ENCODE data around the gene CAPZB. TPM values are rescaled to one million over a fixed set of nuclear protein-coding genes. Genes with fewer than 3 reads are reported as not detected.

CAPZB gene
- total RNA-seq, 1 donor from 2014 or later, result 334 TPM

GRCh38 chr1:19488136-19488535 is 2.8 kb upstream of the CAPZB start:
- Mint-ChIP-seq H3K27me3 (no peaks in the 10 kb centered on the region), H3K36me3 (ENCODE audit: low read depth) (peaks cover 14% of the 10 kb centered on the region), H3K9me3 (no peaks in the 10 kb centered on the region), H3K4me3 (no peak overlapping the region), H3K4me1 (peaks cover 30% of the 10 kb centered on the region), H3K27ac (peak overlapping the region; percentile 82)
- intact Hi-C loops (cut with micrococcal nuclease), result loop anchor here (5.0 kb wide), 2 partner anchors 176 to 276 kb away; partner anchors contain the start of genes AKR7A2, SLC66A1 and UBR4
- ChIA-PET POLR2A (interaction anchor here (0.6 to 5.1 kb wide), 9 partner anchors 9 to 109 kb away, joined by 3 to 45 read pairs (median 5); a partner anchor contains a TSS), CTCF (interaction anchor here (0.7 to 2.7 kb wide), 11 partner anchors 11 to 96 kb away, joined by 3 to 22 read pairs (median 4); no protein-coding TSS in a partner anchor)
- no peak for DNase-seq
- no peak for ATAC-seq (ENCODE audit: low read depth)
- no peak for TF ChIP-seq CTCF (IDR thresholded peaks at IDR 0.05)

- no peak for TF ChIP-seq CTCF (IDR thresholded peaks at IDR 0.05)
- no peaks in the 10 kb centered on the region for H3K9me3 Mint-ChIP-seq
- peak overlapping the region; percentile 87 for H3K27ac Mint-ChIP-seq
- H3K4me1 Mint-ChIP-seq, result peaks cover 61% of the 10 kb centered on the region
- DNase-seq (no peak), ATAC-seq (ENCODE audit: low read depth) (peak; percentile 5)
- CTCF ChIA-PET, result interaction anchor here (1.2 to 1.4 kb wide), 2 partner anchors 17 to 92 kb away, joined by 4 read pairs; no protein-coding TSS in a partner anchor
- no peaks in the 10 kb centered on the region for H3K27me3 Mint-ChIP-seq
- H3K36me3 Mint-ChIP-seq (ENCODE audit: low read depth), result peaks cover 25% of the 10 kb centered on the region
- H3K4me3 Mint-ChIP-seq, result peak overlapping the region; percentile 90
- POLR2A ChIA-PET, result interaction anchor here (0.5 to 5.1 kb wide), 17 partner anchors 8 to 234 kb away, joined by 3 to 45 read pairs (median 5); partner anchors contain the start of genes EMC1 and MRTO4
- intact Hi-C loops (cut with micrococcal nuclease), result loop anchor here (1.0 to 5.0 kb wide), 5 partner anchors 16 to 273 kb away; partner anchors contain the start of genes AKR7A2, SLC66A1 and UBR4
Observed at GRCh38 chr1:19484798-19485361, 459 bp downstream of the CAPZB start.

- intact Hi-C loops (cut with micrococcal nuclease), result loop anchor here (2.0 kb wide), 2 partner anchors 16 to 232 kb away; no protein-coding TSS in a partner anchor
- TF ChIP-seq CTCF (IDR thresholded peaks at IDR 0.05), result no peak
- H3K4me3 Mint-ChIP-seq, result peak overlapping the region; percentile 90
- ChIA-PET CTCF (interaction anchor here (1.2 to 1.4 kb wide), 2 partner anchors 16 to 92 kb away, joined by 4 read pairs; no protein-coding TSS in a partner anchor), POLR2A (interaction anchor here (1.0 to 5.1 kb wide), 6 partner anchors 7 to 233 kb away, joined by 3 to 45 read pairs (median 4); partner anchors contain the start of genes EMC1 and MRTO4)
- no peaks in the 10 kb centered on the region for H3K27me3 Mint-ChIP-seq
- peaks cover 66% of the 10 kb centered on the region for H3K4me1 Mint-ChIP-seq
- DNase-seq, result no peak
- no peak for ATAC-seq (ENCODE audit: low read depth)
- peaks cover 30% of the 10 kb centered on the region for H3K36me3 Mint-ChIP-seq (ENCODE audit: low read depth)
- H3K27ac Mint-ChIP-seq, result peak overlapping the region; percentile 87
- no peaks in the 10 kb centered on the region for H3K9me3 Mint-ChIP-seq
Observed at GRCh38 chr1:19484338-19484797, 971 bp downstream of the CAPZB start.

- intact Hi-C loops (cut with micrococcal nuclease), result loop anchor here (2.0 kb wide), 2 partner anchors 15 to 231 kb away; no protein-coding TSS in a partner anchor
- POLR2A ChIA-PET, result interaction anchor here (1.3 to 5.1 kb wide), 4 partner anchors 14 to 22 kb away, joined by 4 to 45 read pairs (median 5); no protein-coding TSS in a partner anchor
- no peak for DNase-seq
Observed at GRCh38 chr1:19483691-19484090, 1.6 kb downstream of the CAPZB start.

More at GRCh38 chr1:19483691-19484090, 1.6 kb downstream of the CAPZB start:
- CTCF ChIA-PET, result interaction anchor here (1.4 kb wide), 1 partner anchor 93 kb away, joined by 3 read pairs; no protein-coding TSS in a partner anchor
- peaks cover 73% of the 10 kb centered on the region for H3K4me1 Mint-ChIP-seq
- H3K27me3 Mint-ChIP-seq, result no peaks in the 10 kb centered on the region
- peaks cover 31% of the 10 kb centered on the region for H3K36me3 Mint-ChIP-seq (ENCODE audit: low read depth)
- ATAC-seq (ENCODE audit: low read depth), result no peak
- no peak for TF ChIP-seq CTCF (IDR thresholded peaks at IDR 0.05)
- H3K4me3 Mint-ChIP-seq, result peak overlapping the region; percentile 90
- no peaks in the 10 kb centered on the region for H3K9me3 Mint-ChIP-seq
- peak overlapping the region; percentile 82 for H3K27ac Mint-ChIP-seq
